Skeletal muscle tissue (tissue), 4 donors: ENCODE data around the gene VIPR2. TPM values are rescaled to one million over a fixed set of nuclear protein-coding genes. Genes with fewer than 3 reads are reported as not detected.

Experiments
- H3K27ac ChIP-seq: one replicate; pipeline ENCODE4 v1.7.0; 2013; ENCODE audit warnings: mild to moderate bottlenecking, low read depth, low read length, inconsistent platforms
- H3K27me3 ChIP-seq, 3 donors: one replicate each; pipeline ENCODE4 v1.7.0; 2013; ENCODE audit warnings: low read length in 3 of 3; ENCODE audit not compliant: control insufficient read depth in 3 of 3, insufficient read depth in 3 of 3
- H3K36me3 ChIP-seq, 3 donors: one replicate each; pipeline ENCODE4 v1.7.0; 2013; ENCODE audit warnings: low read length in 3 of 3; ENCODE audit not compliant: control insufficient read depth in 3 of 3, insufficient read depth in 3 of 3
- H3K4me1 ChIP-seq, 3 donors: one replicate each; pipeline ENCODE4 v1.7.0; 2013; ENCODE audit warnings: low read length in 3 of 3, mild to moderate bottlenecking in 3 of 3; ENCODE audit not compliant: control insufficient read depth in 3 of 3, insufficient read depth in 3 of 3
- H3K4me3 ChIP-seq, 3 donors: one replicate each; pipeline ENCODE4 v1.7.0; 2013; ENCODE audit warnings: low read length in 3 of 3
- H3K9ac ChIP-seq, 3 donors: one replicate each; pipeline ENCODE4 v1.7.0; 2013; ENCODE audit warnings: low read length in 3 of 3, mild to moderate bottlenecking in 3 of 3, moderate library complexity in 2 of 3, low read depth in 1 of 3
- H3K9me3 ChIP-seq, 3 donors: one replicate each; pipeline ENCODE4 v1.7.0; 2013; ENCODE audit warnings: low read length in 3 of 3; ENCODE audit not compliant: control insufficient read depth in 3 of 3
- total RNA-seq: library from RNA; depleted of rRNA; stranded (reverse); fragments of >200 nt; gene quantifications from one replicate; pipeline ENCODE4 v1.2.3, GENCODE V29; 2014
- donor health status: Osteomylitis.

The VIPR2 gene
- total RNA-seq, 1 donor from 2014 or later, result 6.3 TPM

DNA sequence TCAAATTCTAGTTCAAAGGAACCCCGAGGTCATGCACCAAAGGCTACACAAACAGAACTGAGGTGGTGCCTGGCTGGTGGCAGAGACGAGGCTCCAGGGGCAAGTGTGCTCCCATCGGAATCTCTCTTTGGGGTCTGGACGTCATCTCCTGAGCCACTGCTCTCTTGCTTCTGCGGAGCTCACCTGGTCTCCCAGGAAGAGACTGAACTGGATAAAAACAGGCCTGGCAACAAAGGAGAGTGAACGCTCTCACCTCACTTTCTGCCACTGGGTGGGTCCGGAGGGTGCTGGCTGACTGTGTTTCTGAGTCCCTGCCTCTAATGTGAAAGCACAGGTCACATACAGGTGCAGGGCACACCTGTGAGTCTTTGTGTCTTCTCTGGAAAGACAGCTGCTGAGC lies 22.4 kb downstream of the VIPR2 start:
- Histone ChIP-seq H3K4me1 (peaks cover 0 to 6% (median 3%) of the 10 kb centered on the region in 3 donors), H3K27me3 (peaks cover 0 to 4% (median 0%) of the 10 kb centered on the region in 3 donors), H3K4me3 (no peak overlapping the region), H3K9ac (no peak overlapping the region), H3K36me3 (no peaks in the 10 kb centered on the region), H3K27ac (no peak overlapping the region), H3K9me3 (no peaks in the 10 kb centered on the region)

DNA sequence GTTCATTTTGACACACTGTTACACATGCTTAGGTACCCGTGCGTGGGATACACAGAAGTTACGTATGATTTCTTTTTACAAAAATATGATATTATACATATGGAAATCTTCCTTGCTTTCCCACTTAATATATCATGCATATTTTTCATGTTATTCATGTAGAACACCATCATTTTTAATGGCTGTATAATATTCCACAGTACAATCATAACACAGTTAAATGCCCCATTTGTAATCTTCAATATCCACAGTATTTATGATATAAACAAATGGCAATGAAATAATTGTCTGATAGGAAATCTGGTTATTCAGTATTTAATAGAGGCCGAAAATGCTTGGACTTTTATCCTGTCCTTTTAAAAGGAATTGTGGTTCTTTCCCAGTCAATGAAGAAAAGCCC lies 23.2 kb downstream of the VIPR2 start:
- Histone ChIP-seq H3K27ac (no peak overlapping the region), H3K36me3 (no peaks in the 10 kb centered on the region), H3K4me1 (peaks cover 0 to 7% (median 3%) of the 10 kb centered on the region in 3 donors), H3K4me3 (no peak overlapping the region), H3K9ac (no peak overlapping the region), H3K27me3 (peaks cover 0 to 4% (median 0%) of the 10 kb centered on the region in 3 donors), H3K9me3 (no peaks in the 10 kb centered on the region)

DNA sequence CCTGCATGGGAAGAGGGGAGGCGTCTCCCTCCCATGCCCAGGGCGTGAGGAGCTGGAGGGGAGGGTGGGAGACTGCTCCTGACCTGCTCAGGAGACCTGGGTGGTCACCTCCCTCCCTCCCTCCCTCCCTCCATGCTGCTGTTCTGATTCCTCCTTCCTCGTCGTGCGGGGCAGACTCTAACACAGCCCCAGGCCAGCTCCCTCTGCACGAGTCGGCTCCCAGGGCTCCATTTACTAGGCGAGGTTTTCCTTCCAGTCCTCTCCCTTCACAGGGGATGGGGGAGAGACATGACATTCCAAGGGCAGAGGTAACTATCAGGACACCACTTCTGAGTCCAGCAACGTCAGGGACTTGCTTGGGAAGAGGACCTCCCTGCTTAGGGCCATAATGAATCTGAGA lies 23.6 kb downstream of the VIPR2 start:
- Histone ChIP-seq H3K9ac (no peak overlapping the region), H3K4me1 (peaks cover 0 to 8% (median 4%) of the 10 kb centered on the region in 3 donors), H3K9me3 (no peaks in the 10 kb centered on the region), H3K36me3 (no peaks in the 10 kb centered on the region), H3K27me3 (peaks cover 0 to 4% (median 0%) of the 10 kb centered on the region in 3 donors), H3K27ac (no peak overlapping the region), H3K4me3 (no peak overlapping the region)

DNA sequence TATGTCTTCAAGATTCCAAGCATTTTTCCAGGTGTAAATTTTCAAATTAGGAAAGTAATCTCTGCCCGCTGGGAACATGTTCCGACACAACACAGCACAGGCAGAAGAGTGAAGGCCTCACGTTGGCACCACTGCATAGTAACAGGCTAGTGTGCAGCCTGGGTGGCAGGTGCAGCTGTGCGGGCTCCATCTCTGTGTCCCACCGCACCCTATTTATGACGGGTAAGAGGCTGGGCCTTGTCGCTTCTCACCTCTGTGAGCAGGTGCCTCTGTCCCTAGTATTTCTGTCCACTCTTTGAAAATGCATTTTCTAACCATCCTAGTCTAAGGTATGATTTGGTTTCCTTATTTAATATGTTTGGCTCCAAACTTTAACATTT lies 24.1 kb downstream of the VIPR2 start:
- H3K4me3 ChIP-seq, result no peak overlapping the region
- H3K9me3 ChIP-seq, result no peaks in the 10 kb centered on the region
- no peak overlapping the region for H3K9ac ChIP-seq
- H3K4me1 ChIP-seq, result peaks cover 0 to 13% (median 9%) of the 10 kb centered on the region in 3 donors
- H3K27ac ChIP-seq, result no peak overlapping the region
- H3K27me3 ChIP-seq, result peaks cover 0 to 4% (median 0%) of the 10 kb centered on the region in 3 donors
- no peaks in the 10 kb centered on the region for H3K36me3 ChIP-seq

DNA sequence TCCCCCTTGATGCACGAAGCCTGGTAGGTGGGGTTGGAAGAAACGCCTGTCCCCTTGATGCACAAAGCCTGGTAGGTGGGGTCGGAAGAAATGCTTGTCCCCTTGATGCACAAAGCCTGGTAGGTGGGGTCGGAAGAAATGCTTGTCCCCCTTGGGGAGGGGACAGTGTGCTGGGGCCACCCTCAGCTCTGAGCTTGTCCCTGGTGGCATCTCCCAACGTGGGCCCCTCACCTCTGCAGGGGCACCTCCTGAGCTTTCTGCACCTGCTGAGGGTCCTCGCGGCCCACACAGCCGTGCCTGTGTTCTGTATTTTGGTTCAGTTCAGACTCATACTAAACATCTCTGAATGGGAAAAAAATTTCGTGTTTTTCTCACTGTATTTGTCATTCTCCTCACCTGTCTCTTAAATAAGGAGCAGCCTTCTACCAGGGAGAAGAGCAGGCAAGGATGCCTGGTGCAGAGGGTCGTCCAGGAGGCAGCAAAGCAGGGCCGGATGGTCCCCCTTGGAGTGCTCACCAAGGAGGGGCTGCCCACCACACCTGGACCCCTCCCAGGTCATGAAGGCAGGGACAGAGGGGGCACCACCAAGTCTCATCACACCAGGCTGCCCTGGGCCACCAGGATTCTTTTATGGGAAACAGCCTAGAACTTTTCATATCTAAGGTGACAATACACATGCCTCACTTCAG lies 24.7 kb downstream of the VIPR2 start:
- Histone ChIP-seq H3K4me1 (peaks cover 0 to 15% (median 11%) of the 10 kb centered on the region in 3 donors), H3K36me3 (no peaks in the 10 kb centered on the region), H3K9ac (no peak overlapping the region), H3K27ac (no peak overlapping the region), H3K4me3 (no peak overlapping the region), H3K27me3 (peaks cover 0 to 4% (median 0%) of the 10 kb centered on the region in 3 donors), H3K9me3 (no peaks in the 10 kb centered on the region)

DNA sequence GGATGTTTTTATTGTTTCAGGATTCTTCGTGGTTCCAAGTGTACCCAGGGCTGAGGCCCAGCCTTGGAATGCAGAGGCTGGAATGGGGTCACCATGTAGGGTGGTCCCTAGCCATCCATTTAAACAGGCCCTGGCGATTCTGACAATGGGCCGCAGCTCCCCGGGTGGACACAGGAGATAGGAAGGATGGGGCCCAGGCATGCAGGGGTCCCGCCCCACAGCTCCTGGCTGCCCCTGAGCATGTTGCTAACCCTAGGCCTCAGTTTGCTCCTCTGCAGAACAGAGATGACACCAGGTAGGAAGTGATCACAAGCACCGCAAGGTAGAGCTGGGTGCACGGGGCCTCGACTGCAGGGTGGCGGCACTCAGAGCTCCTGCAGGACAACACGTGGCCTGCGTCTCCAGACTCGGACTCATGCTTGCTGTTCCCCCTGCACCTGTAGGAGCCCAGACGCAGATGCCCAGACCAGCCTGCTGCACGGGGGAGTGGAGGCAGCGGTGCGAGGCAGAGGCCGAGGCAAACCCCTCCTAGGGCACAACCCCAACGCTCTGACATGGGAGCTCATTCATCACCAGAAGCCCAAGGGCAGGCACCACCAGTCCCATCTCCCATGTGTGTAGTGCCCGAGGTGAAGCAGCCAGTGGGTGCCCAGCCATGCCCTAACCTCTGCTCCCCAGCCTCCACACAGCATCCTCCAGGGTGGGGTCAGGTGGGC lies 25.5 kb downstream of the VIPR2 start:
- no peaks in the 10 kb centered on the region for H3K36me3 ChIP-seq
- no peaks in the 10 kb centered on the region for H3K9me3 ChIP-seq
- no peak overlapping the region for H3K4me3 ChIP-seq
- H3K9ac ChIP-seq, result no peak overlapping the region
- peaks cover 0 to 4% (median 0%) of the 10 kb centered on the region in 3 donors for H3K27me3 ChIP-seq
- H3K27ac ChIP-seq, result no peak overlapping the region
- peaks cover 0 to 15% (median 11%) of the 10 kb centered on the region in 3 donors for H3K4me1 ChIP-seq

DNA sequence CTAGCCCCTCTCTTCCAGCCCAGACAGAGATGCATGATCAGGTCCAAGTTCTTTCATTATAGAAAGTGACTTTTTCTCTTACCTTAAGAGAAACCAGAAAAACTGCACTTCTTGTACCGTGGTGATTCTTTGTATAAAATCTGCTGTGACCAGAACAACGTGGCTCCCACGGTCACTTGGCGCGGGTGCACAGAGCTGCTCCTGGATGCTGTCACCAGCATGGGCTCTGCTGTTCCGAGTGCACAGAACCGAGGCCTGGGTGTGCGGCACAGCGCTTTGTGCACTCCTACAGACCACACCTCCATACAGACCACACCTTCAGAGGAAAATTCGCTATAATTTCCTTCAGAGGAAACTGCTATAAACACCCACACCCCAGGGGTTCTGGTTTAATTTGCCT lies 26.0 kb downstream of the VIPR2 start:
- no peaks in the 10 kb centered on the region for H3K36me3 ChIP-seq
- no peaks in the 10 kb centered on the region for H3K9me3 ChIP-seq
- H3K4me3 ChIP-seq, result no peak overlapping the region
- no peak overlapping the region for H3K9ac ChIP-seq
- peaks cover 0 to 4% (median 0%) of the 10 kb centered on the region in 3 donors for H3K27me3 ChIP-seq
- no peak overlapping the region for H3K27ac ChIP-seq
- H3K4me1 ChIP-seq, result peaks cover 0 to 15% (median 11%) of the 10 kb centered on the region in 3 donors

DNA sequence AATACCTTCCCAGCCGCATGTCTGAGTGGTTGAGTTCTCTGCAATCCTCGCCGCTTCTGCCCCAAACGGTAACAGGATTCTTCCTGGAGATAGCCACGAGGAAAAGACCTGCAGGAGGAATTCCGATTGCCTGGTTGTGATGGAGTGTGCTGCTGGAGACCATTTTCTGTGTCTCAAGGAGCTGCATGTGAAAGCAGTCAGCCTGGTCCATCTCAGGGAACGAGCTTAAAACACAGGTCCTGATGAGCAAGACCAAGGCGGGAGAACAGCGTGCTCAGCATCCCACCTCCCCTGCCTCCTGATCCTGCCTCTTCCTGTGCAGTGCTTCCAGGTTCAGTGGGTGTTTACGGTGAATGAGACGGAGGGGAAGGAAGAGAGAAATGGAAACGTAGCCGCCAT lies 26.5 kb downstream of the VIPR2 start:
- H3K9ac ChIP-seq, result no peak overlapping the region
- H3K36me3 ChIP-seq, result no peaks in the 10 kb centered on the region
- H3K9me3 ChIP-seq, result no peaks in the 10 kb centered on the region
- H3K27me3 ChIP-seq, result peaks cover 0 to 4% (median 0%) of the 10 kb centered on the region in 3 donors
- peaks cover 0 to 15% (median 11%) of the 10 kb centered on the region in 3 donors for H3K4me1 ChIP-seq
- H3K27ac ChIP-seq, result no peak overlapping the region
- no peak overlapping the region for H3K4me3 ChIP-seq

DNA sequence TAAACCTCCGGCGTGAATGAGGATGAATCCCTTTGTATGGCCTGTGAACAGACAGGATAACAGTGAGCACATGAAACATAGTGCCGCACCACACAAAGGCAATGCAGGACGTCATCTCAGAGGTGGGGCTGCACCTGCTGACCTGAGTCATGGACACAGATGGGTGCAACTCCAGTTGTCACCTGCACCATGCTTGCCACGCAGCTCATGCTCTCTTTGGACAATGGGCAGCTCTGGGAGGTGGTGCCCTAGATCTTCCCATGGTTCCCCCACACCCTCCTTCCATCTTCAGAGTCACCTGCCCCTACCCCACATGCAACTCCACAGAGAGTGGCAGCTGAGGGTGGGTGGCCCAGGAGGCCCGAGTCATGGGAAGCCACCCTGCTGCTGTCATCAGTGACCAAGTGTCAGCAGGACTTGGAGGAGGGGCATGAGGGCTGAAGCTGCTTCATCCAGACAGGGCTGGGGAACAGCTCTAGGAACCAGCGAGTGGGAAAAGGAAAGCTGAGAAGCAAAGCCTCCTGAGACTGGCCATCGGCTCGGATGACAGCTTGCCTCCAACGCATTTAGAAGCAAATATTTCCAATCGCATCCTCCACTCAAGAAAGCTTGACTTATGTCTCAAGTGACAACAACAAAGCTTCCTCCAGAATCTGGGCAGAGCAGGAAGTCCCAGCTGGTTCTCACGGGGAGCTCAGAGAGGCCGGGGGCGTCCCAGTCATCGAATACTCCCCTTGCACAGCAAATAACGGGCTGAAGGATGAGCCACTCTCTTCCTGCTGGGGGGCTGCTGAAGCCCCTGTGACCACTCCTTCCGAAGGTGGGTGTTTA lies 27.1 kb downstream of the VIPR2 start:
- no peaks in the 10 kb centered on the region for H3K36me3 ChIP-seq
- H3K9me3 ChIP-seq, result no peaks in the 10 kb centered on the region
- peaks cover 0 to 4% (median 0%) of the 10 kb centered on the region in 3 donors for H3K27me3 ChIP-seq
- no peak overlapping the region for H3K27ac ChIP-seq
- H3K4me3 ChIP-seq, result no peak overlapping the region
- peak overlapping the region in 1 of 3 donors; percentile 4 for H3K9ac ChIP-seq
- peaks cover 0 to 15% (median 11%) of the 10 kb centered on the region in 3 donors for H3K4me1 ChIP-seq
